IPS-18c (cell line): ENCODE data around the gene ASPG.
A peak's percentile ranks its signal among the peaks of the same experiment; 100 is the strongest.

Source experiments
- H3K4me3 ChIP-seq: 2 replicates; pipeline ENCODE4 v1.7.0; 2013; ENCODE audit warnings: low read depth, mild to moderate bottlenecking, low read length, moderate library complexity; ENCODE audit not compliant: insufficient read depth
- H3K9me3 ChIP-seq: one replicate; pipeline ENCODE4 v1.6.1; 2013; ENCODE audit warnings: mild to moderate bottlenecking, low read length, moderate library complexity; ENCODE audit not compliant: control insufficient read depth, insufficient read depth

The ASPG gene

DNA sequence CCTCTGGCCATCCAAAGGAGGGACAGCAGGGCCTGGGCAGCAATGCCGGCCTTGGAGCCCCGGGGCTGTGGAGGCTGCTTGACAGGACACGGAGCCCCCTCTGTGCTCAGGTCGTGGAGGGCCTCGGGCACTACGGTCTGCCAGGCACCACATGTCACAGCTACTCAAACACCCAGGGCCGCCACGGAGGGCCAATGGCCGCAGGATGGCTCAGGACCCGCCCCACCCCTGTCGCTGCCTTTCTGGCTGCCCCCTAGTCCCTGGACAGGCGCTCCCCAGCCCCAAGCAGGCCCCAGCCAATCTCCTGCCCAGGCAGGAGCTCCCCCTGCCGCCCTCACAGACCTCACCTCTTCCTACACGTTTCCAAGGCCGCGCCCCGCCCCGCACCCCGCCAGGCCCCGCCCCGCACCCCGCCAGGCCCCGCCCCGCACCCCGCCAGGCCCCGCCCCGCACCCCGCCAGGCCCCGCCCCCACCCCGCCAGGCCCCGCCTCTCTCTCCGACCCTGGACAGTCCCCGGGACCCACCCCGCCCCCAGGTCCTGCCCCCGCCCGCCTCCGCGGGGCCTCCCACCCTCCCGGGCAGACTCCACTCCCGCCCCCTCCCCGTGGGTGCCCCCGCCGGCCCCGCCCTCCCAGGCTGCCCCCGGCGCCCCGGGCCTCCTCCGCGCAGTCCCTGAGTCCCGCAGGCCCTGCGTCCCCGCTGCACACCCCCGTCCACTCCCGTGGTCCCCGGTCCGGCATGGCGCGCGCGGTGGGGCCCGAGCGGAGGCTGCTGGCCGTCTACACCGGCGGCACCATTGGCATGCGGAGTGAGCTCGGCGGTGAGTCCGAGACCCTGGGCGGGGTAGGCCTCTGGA is at the start of gene ASPG:
Gene ASPG, plus strand, starts transcription at position 669 of the 857 bp plus-strand sequence. Its CDS starts 71 bp downstream, at position 740.
- H3K4me3 ChIP-seq, result peak within 1 kb of the TSS; percentile 40; the same call in 1 of the 2 replicates

DNA sequence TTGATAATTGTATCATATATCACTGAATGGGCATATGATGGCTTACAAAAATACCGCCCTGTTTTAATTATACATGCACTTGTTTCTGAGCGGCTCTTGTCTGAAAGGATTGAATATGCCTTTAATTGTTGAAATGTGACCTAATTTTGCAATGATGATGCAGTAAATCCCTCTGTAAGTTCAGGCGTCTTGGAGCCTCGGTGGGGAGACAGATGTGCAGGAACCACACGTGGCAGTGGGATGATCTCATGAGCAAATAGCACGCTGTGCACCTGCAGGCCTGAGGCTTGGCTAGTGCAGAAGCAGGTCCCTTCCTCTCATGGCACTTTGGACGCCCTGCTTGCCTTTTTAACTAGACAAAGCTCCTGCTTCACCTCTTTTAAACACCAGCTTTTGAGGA is 49.3 kb upstream of the ASPG start:
- Histone ChIP-seq H3K4me3 (no peak overlapping the region), H3K9me3 (no peaks in the 10 kb centered on the region)

More for the DNA sequence above, at the start of gene ASPG:
- no peaks in the 10 kb centered on the region for H3K9me3 ChIP-seq

DNA sequence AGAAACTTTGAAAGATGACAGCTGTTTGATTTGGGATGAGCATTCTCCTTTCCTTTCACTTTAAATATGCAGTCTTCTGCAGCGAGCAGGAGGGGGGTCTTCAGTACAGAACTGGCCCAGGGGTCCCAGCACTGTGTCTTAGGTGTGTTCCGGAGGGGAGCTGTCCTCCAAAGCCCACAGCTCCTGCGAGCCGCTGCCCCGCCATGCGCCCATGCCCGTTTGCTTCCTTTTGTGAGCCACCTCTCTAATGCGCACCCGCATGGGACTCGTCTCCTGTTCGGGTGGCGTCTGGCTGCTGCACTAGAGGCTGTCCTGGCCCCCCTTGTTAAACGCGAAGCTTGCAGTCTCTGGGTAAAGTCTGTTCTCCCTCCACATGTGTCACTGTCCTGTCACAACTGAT is 48.4 kb upstream of the ASPG start:
- no peak overlapping the region for H3K4me3 ChIP-seq
- H3K9me3 ChIP-seq, result no peaks in the 10 kb centered on the region

DNA sequence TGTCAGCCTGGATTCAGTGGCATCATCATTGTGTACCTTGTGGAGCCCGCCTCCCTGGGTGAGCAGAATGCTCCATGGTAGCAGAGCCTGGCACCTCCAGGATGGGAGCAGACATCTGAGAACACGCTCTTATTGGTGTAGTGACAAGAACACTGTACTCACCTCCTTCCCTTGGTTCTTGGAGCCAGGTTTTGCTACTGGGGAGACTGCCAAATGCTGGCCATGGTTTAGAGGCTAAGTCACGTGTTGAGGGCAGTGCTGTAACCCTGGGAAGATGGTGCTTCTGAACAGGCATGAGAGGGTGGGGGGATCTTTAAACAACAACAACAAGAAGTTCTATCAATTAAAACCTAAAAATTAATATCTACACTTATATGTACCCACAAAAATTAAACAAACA is 47.6 kb upstream of the ASPG start:
- no peaks in the 10 kb centered on the region for H3K9me3 ChIP-seq
- no peak overlapping the region for H3K4me3 ChIP-seq

DNA sequence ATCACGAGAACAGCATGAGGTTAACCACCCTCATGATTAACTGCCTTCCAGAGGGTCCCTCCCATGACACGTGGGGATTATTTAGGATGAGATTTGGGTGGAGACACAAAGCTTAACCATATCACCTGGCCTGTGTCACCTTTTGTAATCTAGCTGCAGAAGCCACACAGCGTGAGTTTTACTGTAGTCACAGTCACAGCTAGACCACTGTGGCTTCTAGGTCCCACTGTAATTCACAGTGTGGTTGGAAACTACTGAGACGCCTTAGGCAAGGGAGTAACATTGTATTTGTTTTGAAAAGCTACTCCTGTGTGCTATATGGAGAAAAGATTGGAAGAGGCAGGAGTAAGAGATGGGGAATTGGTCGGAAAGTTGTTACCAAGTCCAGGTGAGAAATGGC is 46.3 kb upstream of the ASPG start:
- no peaks in the 10 kb centered on the region for H3K9me3 ChIP-seq
- no peak overlapping the region for H3K4me3 ChIP-seq

DNA sequence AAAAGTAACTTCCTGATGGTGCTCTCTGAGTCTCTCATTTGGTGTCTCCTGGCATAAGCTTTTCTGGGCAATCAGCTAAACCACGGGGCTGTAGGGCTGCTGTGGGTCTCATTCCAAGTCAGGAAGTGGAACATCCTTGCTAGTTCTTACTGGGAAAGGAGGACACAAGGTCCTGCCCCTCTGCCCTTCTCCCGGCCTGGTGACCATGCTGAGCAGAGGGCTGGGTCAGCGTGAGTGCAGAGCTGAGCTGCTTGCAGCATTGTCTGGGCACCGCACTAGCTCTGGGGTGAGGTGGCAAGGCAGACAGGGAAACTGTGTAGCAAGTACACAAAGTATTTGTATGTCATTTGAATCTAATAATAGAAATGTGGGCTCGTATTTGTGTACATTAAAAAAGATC is 45.0 kb upstream of the ASPG start:
- H3K4me3 ChIP-seq, result no peak overlapping the region
- no peaks in the 10 kb centered on the region for H3K9me3 ChIP-seq

DNA sequence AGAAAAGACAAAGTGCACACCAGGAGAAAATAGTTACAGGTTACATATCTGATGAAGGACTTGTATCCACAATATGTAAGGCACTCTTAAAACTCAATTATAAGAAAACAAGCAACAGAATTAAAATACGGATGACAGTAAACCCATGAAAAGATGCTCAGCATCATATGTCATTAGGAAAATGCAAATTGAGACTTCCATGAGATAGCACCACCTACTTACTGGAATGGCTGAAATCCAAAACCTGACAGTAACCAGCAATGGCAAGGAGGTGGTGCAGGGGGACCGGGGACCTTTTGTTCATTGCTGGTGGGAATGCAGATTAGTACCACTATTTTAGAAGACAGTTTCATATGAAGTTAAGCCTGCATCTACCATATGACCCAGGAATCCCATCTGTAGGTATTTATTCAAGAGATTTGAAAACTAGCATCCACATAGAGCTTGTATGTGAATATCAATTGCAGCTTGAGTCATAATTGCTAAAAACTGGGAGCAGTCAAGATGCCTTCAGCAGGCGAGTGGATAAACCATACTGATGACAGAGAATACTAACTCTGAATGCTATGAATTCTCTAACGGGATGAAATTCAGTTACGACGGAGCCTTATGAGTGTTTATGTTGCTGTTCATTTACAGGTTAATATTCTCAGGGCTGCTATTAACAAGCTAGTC is 43.9 kb upstream of the ASPG start:
- Histone ChIP-seq H3K4me3 (no peak overlapping the region), H3K9me3 (no peaks in the 10 kb centered on the region)

DNA sequence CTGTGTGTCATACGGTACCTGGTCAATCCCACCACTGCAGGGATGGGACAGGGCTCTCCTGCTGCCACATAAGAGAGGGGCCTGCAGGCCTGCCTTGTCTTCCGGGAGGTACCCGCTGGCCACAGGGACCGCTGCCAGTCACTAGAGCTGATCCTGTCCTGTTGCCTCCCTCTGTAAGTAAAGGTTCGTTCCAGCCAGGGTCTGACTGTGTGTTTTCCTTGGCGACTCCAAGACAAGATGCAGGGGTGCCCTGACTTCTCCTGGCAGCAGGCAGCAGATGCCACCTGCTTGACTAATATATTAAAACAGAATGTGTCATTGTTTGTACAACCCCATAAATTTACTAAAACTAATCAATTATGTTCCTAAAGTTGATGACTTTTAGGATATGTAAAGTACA is 41.5 kb upstream of the ASPG start:
- no peaks in the 10 kb centered on the region for H3K9me3 ChIP-seq
- no peak overlapping the region for H3K4me3 ChIP-seq

DNA sequence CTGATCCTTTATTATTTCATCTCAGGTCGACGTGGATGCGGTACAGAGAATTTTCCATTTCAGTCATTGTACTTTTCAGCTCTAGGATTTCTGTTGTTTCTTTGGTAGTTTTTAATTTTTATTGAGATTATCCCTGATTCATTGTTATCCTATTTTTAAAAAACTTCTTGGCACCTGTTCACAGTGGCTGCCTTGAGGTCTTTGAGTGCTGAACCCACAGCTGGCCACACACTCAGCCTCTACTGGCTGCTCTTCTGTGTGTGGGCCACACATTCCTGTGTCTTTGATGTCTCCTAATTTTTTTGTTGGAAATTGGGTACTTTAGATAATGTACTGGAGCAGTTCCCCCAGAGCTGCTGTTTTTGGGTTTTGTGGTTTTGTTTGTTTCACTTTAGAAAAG is 37.7 kb upstream of the ASPG start:
- no peaks in the 10 kb centered on the region for H3K9me3 ChIP-seq
- no peak overlapping the region for H3K4me3 ChIP-seq

DNA sequence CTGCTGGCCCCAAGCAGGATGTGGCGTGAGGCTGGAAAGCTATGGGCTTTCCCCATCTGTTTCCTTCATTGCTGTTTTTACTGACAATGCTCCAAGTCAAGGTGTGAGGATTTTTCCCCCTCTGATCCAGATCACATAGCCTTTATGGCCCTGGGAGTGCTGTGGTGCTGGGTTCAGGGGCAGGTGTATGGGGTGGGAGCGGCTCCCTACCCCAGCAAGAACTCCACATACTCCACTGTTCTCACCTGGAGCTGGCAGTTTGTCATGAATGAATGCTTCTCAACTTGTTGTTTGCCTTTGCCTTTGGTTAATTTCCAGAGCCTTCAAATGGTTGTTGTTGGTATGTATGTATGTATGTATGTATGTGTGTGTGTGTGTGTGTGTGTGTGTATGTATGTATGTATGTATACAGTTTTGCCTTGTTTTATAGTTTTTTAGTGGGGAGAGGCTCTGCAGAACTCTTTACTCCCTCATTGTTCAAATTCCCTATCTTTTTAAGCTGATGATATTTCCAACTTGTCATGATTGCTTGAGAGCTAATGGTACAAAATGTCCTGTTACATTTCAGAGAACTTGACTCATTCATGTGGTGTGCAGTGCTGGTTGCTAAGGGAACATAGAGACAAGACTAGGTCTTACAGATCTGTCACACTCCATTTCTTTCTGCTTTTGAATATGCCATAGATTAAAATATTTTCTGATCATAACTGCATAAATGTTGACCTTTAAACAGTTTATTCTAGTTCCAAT is 36.6 kb upstream of the ASPG start:
- H3K9me3 ChIP-seq, result no peaks in the 10 kb centered on the region
- no peak overlapping the region for H3K4me3 ChIP-seq

DNA sequence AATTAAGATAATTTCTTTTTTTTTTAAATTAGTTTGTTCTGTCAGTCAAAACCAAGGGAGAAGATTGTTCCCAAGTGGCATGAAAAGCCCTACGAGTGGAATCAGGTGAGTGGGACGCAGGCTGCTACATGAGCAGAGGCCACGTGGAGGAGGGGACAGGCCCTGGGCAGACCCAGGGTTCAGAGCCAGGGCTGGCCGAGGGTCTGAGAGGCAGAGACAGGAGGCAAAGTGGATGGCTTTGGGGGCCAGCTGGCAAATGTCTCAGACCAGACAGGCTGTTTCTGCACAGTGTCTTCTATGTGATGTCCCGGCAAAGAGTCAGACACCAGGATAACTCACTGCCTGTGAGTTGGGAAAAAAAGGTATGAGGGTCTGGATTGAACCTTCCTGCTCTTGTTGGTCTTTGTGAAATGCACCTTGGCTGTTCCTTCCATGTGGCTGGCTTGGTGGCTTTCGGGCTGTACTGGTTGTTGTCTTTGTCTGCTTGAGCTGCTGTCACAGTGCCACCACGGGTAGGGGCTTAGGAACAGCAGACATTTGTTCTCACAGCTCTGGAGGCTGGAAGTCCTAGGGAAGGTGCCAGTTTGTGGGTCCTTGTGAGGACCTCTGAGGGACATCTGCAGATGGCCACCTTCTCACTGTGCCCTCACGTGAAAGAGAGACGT is 35.8 kb upstream of the ASPG start:
- H3K4me3 ChIP-seq, result no peak overlapping the region
- H3K9me3 ChIP-seq, result no peaks in the 10 kb centered on the region

DNA sequence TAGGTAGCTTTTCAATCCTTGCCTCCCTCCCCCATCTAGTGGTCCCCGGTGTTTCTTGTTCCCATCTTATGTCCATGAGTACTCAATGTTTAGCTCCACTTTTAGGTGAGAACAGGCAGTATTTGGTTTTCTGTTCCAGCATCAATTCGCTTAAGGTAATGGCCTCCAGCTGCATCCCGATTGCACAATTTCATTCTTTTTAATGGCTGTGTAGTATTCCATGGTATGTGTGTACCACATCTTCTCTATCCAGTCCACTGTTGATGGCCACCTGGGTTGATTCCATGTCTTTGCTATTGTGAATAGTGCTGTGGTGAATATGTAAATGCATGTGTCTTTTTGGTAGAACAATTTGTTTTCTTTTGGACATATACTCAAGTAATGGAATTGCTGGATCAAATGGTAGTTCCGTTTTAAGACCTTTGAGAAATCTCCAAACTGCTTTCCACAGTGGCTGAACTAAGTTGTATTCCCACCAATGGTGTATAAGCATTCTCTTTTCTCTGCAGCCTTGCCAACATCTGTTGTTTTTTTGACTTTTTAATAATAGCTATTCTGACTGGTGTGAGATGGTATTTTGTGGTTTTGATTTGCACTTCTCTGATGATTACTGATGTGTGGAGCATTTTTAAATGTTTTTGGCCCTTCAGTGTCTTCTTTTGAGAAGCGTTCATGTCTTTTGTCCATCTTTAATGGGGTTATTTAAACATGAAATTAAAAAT is 34.2 kb upstream of the ASPG start:
- H3K9me3 ChIP-seq, result no peaks in the 10 kb centered on the region

DNA sequence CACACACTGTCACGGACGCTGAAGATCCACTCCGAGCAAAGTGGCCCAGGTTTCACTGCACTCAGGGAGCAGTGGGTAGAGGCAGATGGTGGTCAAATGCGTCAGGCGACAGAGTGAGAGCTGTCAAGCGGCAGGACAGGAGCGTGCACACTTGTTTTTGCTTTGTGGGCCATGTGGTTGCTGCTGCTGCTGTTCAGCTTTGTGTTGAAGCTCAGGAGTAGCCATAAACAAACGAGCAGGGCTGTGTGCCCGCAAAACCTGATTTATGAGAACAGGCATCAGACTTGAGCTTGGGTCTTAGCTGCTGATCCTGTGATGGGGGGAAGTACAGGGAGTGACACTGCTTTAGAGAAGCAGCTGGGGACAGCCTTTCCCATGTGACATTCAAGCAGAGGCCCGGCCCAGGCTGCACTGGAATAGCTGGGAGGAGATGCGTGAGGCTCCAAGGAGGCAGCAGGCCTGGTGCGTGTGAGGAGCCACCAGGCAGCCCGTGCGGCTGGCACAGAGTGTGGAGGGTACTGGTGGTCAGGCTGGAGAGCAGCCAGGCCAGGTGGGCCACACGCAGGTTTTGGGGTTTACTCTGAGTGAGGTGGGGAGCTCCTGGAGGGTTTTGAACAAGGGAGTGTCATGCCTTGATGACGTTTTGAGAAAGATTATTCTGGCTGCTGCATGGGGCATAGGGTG is 31.1 kb upstream of the ASPG start:
- H3K9me3 ChIP-seq, result no peaks in the 10 kb centered on the region

More for the DNA sequence above, 34.2 kb upstream of the ASPG start:
- H3K4me3 ChIP-seq, result no peak overlapping the region

DNA sequence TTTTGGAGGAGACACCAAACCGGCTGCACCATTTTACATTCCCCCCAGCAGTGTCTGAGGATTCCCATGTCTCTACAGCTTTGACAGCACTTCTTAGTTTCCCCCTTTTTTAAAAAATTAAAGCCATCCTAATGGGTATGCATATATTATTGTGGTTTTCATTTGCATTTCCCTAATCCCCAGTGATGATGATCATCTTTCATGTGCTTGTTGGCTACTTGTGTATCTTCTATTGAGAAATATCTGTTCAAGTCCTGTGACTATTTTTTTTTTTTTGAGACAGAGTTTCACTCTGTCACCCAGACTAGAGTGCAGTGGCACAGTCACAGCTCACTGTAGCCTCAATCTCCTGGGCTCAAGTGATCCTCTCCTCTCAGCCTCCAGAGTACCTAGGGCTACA is 23.2 kb upstream of the ASPG start:
- H3K4me3 ChIP-seq, result no peak overlapping the region
- H3K9me3 ChIP-seq, result peaks cover 12% of the 10 kb centered on the region

More for the DNA sequence above, 31.1 kb upstream of the ASPG start:
- H3K4me3 ChIP-seq, result no peak overlapping the region

DNA sequence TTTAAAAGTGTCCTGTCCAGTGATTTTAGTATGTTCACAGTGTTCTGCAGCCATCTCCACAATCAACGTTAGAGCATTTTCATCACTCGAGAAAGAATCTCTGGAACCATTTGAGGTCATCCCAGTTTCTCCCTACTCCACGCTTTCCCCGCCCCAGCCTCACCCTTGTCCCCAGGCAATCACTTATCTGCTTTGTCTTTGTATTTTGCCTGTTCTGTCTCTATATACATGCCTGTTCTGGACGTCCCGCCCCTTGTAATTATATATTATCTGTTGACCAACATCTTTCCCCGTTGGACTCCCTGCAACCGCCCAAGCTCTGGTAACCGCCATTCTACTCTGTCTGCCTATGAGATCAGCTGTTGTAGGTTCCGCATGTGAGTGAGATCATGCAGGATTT is 21.5 kb upstream of the ASPG start:
- H3K9me3 ChIP-seq, result peaks cover 15% of the 10 kb centered on the region
- H3K4me3 ChIP-seq, result no peak overlapping the region

DNA sequence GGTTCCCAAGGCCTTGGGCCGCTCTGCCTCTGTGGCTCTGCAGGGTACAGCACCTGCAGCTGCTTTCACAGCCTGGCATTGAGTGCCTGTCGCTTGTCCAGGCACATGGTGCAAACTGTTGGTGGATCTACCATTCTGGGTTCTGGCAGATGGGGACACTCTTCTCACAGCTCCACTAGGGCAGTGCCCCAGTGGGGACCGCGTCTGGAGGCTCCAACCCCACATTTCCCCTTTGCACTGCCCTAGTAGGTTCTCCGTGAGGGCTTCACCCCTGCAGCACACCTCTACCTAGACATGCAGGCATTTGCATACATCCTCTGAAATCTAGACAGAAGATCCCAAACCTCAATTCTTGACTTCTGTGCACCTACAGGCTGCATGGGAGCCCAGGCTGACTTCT is 19.2 kb upstream of the ASPG start:
- no peak overlapping the region; the same call in 1 of the 2 replicates for H3K4me3 ChIP-seq
- peaks cover 15% of the 10 kb centered on the region for H3K9me3 ChIP-seq
